ENCODE results near the gene FIGNL1. TPM values are rescaled to one million over a fixed set of nuclear protein-coding genes. Genes with fewer than 3 reads are reported as not detected.
"Not testable (repeated sequence)": the region's sequence is repeated elsewhere in the genome, so short reads cannot be mapped to it uniquely, and the experiment has no call there.

The FIGNL1 gene
- total RNA-seq, 1 experiment from 2014 or later: 28.1 TPM

GRCh38 chr7:50461695-50462094 lies 11.5 kb upstream of the FIGNL1 start:
- POLR2A ChIA-PET: no interaction called here
- Histone ChIP-seq H3K27ac (ENCODE audit: low read depth, low read length) (no peak overlapping the region), H3K4me1 (ENCODE audit: control insufficient read depth in 1 of 2, insufficient read depth in 2 of 2, low read length in 2 of 2) (no peaks in the 10 kb centered on the region), H3K9ac (ENCODE audit: low read length) (no peak overlapping the region), H3K79me2 (ENCODE audit: insufficient read depth, low read length) (no peaks in the 10 kb centered on the region), H3K9me3 (ENCODE audit: control insufficient read depth in 1 of 2, insufficient read depth in 1 of 2, low read depth in 1 of 2, low read length in 2 of 2) (no peaks in the 10 kb centered on the region), H3K9me2 (ENCODE audit: insufficient read depth) (no peaks in the 10 kb centered on the region), H3K36me3 (ENCODE audit: control insufficient read depth in 1 of 2, insufficient read depth in 2 of 2, low read length in 2 of 2) (no peaks in the 10 kb centered on the region), H3K4me2 (ENCODE audit: low read length) (no peak overlapping the region), H3K27me3 (ENCODE audit: insufficient read depth, low read length) (peaks cover 12% of the 10 kb centered on the region; the same call in 1 of the 2 replicates), H4K20me1 (ENCODE audit: insufficient read depth) (no peaks in the 10 kb centered on the region), H3K4me3 (replicated peaks in 1 of 2; ENCODE audit: low read depth in 1 of 2, low read length in 2 of 2) (no peak overlapping the region), H2AFZ (ENCODE audit: low read depth, low read length, poor library complexity, severe bottlenecking) (no peak overlapping the region)
- DNase-seq (ENCODE audit: low read depth, low spot score) (no peak), ATAC-seq (no peak)
- BruUV-seq (replicated peaks): no TSS peak
- RAD21 ChIA-PET (ENCODE audit: low non-redundant PET in 1 of 2, low total read pairs in 2 of 2, uncharacterized antibody in 2 of 2, unreplicated experiment in 2 of 2): no interaction called here
- intact Hi-C loops (cut with micrococcal nuclease): no loop called here
- CTCF ChIA-PET: no interaction called here
- TF ChIP-seq CTCF (IDR thresholded peaks at IDR 0.05 in 2 of 3, conservative IDR thresholded peaks at IDR 0.05 in 1 of 3; ENCODE audit: borderline replicate concordance in 1 of 3, insufficient read depth in 1 of 3, low read depth in 2 of 3, low read length in 2 of 3) (no peak), TCF7L2 (IDR thresholded peaks at IDR 0.05; ENCODE audit: borderline replicate concordance, extremely low read depth, insufficient read depth, insufficient read length) (no peak), FOSL1 (IDR thresholded peaks at IDR 0.05; ENCODE audit: low read depth) (no peak), RAD21 (IDR thresholded peaks at IDR 0.05; ENCODE audit: low read depth) (no peak), ELF1 (IDR thresholded peaks at IDR 0.05; ENCODE audit: borderline replicate concordance, low read depth) (no peak), REST (IDR thresholded peaks at IDR 0.05; ENCODE audit: low read depth) (no peak), JUND (IDR thresholded peaks at IDR 0.05) (no peak), MAX (IDR thresholded peaks at IDR 0.05) (no peak), SP1 (IDR thresholded peaks at IDR 0.05; ENCODE audit: low read depth) (no peak), ZFX (IDR thresholded peaks at IDR 0.05) (no peak), ZNF274 (IDR thresholded peaks at IDR 0.05; ENCODE audit: low read depth, low read length) (no peak), EZH2phosphoT487 (IDR thresholded peaks at IDR 0.05; ENCODE audit: borderline replicate concordance) (no peak), EGR1 (IDR thresholded peaks at IDR 0.05; ENCODE audit: low read depth) (no peak), POLR2AphosphoS5 (IDR thresholded peaks at IDR 0.05; ENCODE audit: low read depth, low read length) (no peak)

GRCh38 chr7:50459183-50459582 lies 9.0 kb upstream of the FIGNL1 start:
- H4K20me1 ChIP-seq (ENCODE audit: insufficient read depth); H3K27ac ChIP-seq (ENCODE audit: low read depth, low read length); H3K79me2 ChIP-seq (ENCODE audit: insufficient read depth, low read length); BruUV-seq (replicated peaks); H3K36me3 ChIP-seq (ENCODE audit: control insufficient read depth in 1 of 2, insufficient read depth in 2 of 2, low read length in 2 of 2); H3K9ac ChIP-seq (ENCODE audit: low read length); H3K4me1 ChIP-seq (ENCODE audit: control insufficient read depth in 1 of 2, insufficient read depth in 2 of 2, low read length in 2 of 2); POLR2A ChIA-PET; DNase-seq (ENCODE audit: low read depth, low spot score); ATAC-seq; RAD21 ChIA-PET (ENCODE audit: low non-redundant PET in 1 of 2, low total read pairs in 2 of 2, uncharacterized antibody in 2 of 2, unreplicated experiment in 2 of 2); CTCF ChIA-PET; H3K4me3 ChIP-seq (replicated peaks in 1 of 2; ENCODE audit: low read depth in 1 of 2, low read length in 2 of 2); H3K9me3 ChIP-seq (ENCODE audit: control insufficient read depth in 1 of 2, insufficient read depth in 1 of 2, low read depth in 1 of 2, low read length in 2 of 2); H3K4me2 ChIP-seq (ENCODE audit: low read length); intact Hi-C loops (cut with micrococcal nuclease); H3K9me2 ChIP-seq (ENCODE audit: insufficient read depth); H2AFZ ChIP-seq (ENCODE audit: low read depth, low read length, poor library complexity, severe bottlenecking): not testable (repeated sequence)
- H3K27me3 ChIP-seq (ENCODE audit: insufficient read depth, low read length): peaks cover 30% of the 10 kb centered on the region

Measured in HCT116 (cell line).